ENCODE data around the gene CSNK1A1. TPM values are rescaled to one million over a fixed set of nuclear protein-coding genes. Genes with fewer than 3 reads are reported as not detected.
"Not testable (repeated sequence)": the region's sequence is repeated elsewhere in the genome, so short reads cannot be mapped to it uniquely, and the experiment has no call there.

Gene CSNK1A1
- total RNA-seq, 1 donor from 2014 or later, result 176 TPM

DNA sequence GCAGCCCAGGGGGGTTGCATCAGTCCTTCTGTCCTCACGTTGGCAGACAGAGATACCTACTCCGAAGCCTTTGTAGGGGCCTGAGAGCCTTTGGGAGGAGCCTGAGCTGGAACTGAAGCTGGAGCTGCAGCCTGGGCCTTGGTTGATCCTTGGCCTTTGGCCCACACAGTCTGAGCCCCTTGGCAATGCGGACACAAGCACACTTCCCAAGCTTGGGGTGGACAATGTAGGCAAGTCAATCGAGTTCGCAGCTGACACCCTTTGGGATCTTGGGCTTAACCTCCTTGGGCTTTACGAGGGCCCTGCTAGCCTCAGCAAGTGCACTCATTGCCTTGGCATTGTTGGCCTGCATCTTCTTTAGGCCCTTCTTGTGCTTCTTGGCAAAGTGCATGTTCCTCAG lies 5.9 kb downstream of the CSNK1A1 start:
- no peak overlapping the region for H3K4me3 ChIP-seq (ENCODE audit: low read depth, low read length)
- no peak for TF ChIP-seq CTCF (conservative IDR thresholded peaks at IDR 0.05; ENCODE audit: low read depth, low read length)
- DNase-seq (ENCODE audit: low read depth), result no peak

GRCh38 chr5:149544028-149544420 lies 7.2 kb downstream of the CSNK1A1 start:
- TF ChIP-seq CTCF (conservative IDR thresholded peaks at IDR 0.05; ENCODE audit: low read depth, low read length), result no peak
- H3K4me3 ChIP-seq (ENCODE audit: low read depth, low read length), result no peak overlapping the region
- DNase-seq (ENCODE audit: low read depth), result no peak

GRCh38 chr5:149543361-149544027 lies 7.7 kb downstream of the CSNK1A1 start:
- DNase-seq (ENCODE audit: low read depth), result no peak
- H3K4me3 ChIP-seq (ENCODE audit: low read depth, low read length), result no peak overlapping the region
- TF ChIP-seq CTCF (conservative IDR thresholded peaks at IDR 0.05; ENCODE audit: low read depth, low read length), result no peak

DNA sequence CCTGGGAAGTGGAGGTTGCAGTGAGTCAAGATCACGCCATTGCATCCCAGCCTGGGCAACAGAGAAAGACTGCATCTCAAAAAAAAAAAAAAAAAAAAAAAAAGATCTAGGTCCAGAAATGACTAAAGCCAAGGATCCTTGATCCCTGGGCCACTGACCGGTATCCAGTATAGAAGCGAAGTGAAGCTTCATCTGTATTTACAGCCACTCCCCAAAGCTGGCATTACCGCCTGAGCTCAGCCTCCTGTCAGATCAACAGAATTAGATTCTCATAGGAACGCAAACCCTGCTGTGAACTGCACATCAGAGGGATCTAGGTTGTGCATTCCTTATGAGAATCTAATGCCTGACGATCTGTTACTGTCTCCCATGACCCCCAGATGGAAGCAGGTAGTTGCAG lies 9.3 kb downstream of the CSNK1A1 start:
- no peak for DNase-seq (ENCODE audit: low read depth)
- TF ChIP-seq CTCF (conservative IDR thresholded peaks at IDR 0.05; ENCODE audit: low read depth, low read length), result no peak

DNA sequence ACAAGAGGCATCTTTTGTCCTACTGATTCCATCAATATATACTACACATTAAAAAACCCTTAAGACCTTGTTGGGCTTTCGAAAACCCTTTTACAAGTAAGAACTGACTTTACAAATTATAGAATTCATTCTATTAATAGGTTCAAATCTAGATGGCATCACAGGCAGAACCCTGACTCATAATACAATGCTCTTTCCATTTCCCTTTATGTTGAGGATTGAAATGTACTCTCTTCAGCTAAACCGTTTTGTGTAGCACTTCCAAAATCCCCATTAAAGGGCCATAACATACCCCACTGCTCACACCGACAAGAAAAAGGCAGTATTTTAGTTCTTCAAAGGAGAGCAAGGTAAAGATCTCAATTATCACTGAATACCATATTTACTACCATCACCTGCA lies 11.2 kb downstream of the CSNK1A1 start:
- H3K4me3 ChIP-seq (ENCODE audit: low read depth, low read length), result no peak overlapping the region
- no peak for TF ChIP-seq CTCF (conservative IDR thresholded peaks at IDR 0.05; ENCODE audit: low read depth, low read length)
- DNase-seq (ENCODE audit: low read depth), result no peak

More for the DNA sequence above, 9.3 kb downstream of the CSNK1A1 start:
- H3K4me3 ChIP-seq (ENCODE audit: low read depth, low read length), result no peak overlapping the region

- no peak for TF ChIP-seq CTCF (conservative IDR thresholded peaks at IDR 0.05; ENCODE audit: low read depth, low read length)
- H3K4me3 ChIP-seq (ENCODE audit: low read depth, low read length), result no peak overlapping the region
- DNase-seq (ENCODE audit: low read depth), result no peak
Observed at GRCh38 chr5:149537374-149537975, 13.8 kb downstream of the CSNK1A1 start.

- H3K4me3 ChIP-seq (ENCODE audit: low read depth, low read length); DNase-seq (ENCODE audit: low read depth): not testable (repeated sequence)
Observed at GRCh38 chr5:149535787-149536186, 15.5 kb downstream of the CSNK1A1 start.
